NCI-H510A treated with DMSO at 0.1 percent for 48 hours (cell line): Measurements from ENCODE around the gene DGKI.

Source experiments
- DNase-seq: peaks from one replicate; lab custom pipeline; 2025; lab: John Stamatoyannopoulos, UW

Gene DGKI

GRCh38 chr7:137787301-137787976, 59.3 kb downstream of the DGKI start:
- DNase-seq, result no peak

GRCh38 chr7:137778511-137778910, 68.3 kb downstream of the DGKI start:
- no peak for DNase-seq

GRCh38 chr7:137774793-137775201, 72.0 kb downstream of the DGKI start:
- DNase-seq, result no peak

- DNase-seq, result no peak
Measured at GRCh38 chr7:137772748-137773147, 74.0 kb downstream of the DGKI start.

GRCh38 chr7:137772316-137772715, 74.5 kb downstream of the DGKI start:
- no peak for DNase-seq

GRCh38 chr7:137771679-137772078, 75.1 kb downstream of the DGKI start:
- no peak for DNase-seq

GRCh38 chr7:137771273-137771672, 75.5 kb downstream of the DGKI start:
- no peak for DNase-seq

GRCh38 chr7:137768366-137768765, 78.4 kb downstream of the DGKI start:
- no peak for DNase-seq

- DNase-seq, result no peak
Measured at GRCh38 chr7:137762334-137762733, 84.4 kb downstream of the DGKI start.

GRCh38 chr7:137760111-137760510, 86.7 kb downstream of the DGKI start:
- DNase-seq, result no peak

GRCh38 chr7:137757146-137757925, 89.4 kb downstream of the DGKI start:
- DNase-seq, result no peak

- DNase-seq, result no peak
Measured at GRCh38 chr7:137755846-137756651, 90.7 kb downstream of the DGKI start.

- DNase-seq, result no peak
Measured at GRCh38 chr7:137755427-137755826, 91.3 kb downstream of the DGKI start.

GRCh38 chr7:137753948-137754851, 92.6 kb downstream of the DGKI start:
- no peak for DNase-seq

- no peak for DNase-seq
Measured at GRCh38 chr7:137753575-137753947, 93.2 kb downstream of the DGKI start.

GRCh38 chr7:137753067-137753466, 93.7 kb downstream of the DGKI start:
- no peak for DNase-seq

GRCh38 chr7:137751361-137752009, 95.3 kb downstream of the DGKI start:
- DNase-seq, result no peak

- DNase-seq, result no peak
Measured at GRCh38 chr7:137747359-137748031, 99.3 kb downstream of the DGKI start.

GRCh38 chr7:137743021-137743420, 103.8 kb downstream of the DGKI start:
- no peak for DNase-seq

- no peak for DNase-seq
Measured at GRCh38 chr7:137742051-137742450, 104.7 kb downstream of the DGKI start.

GRCh38 chr7:137741443-137741842, 105.3 kb downstream of the DGKI start:
- no peak for DNase-seq
